HEK293 (cell line): Measurements from ENCODE around the gene SCUBE1.

ENCODE experiments used
- BCL6B ChIP-seq: fragments of 450-650 bp; formaldehyde crosslinking; IDR thresholded peaks from 2 replicates; pipeline ENCODE4 v1.5.1; 2017; ENCODE audit warnings: missing biosample characterization, missing genetic modification characterization
- CTCF ChIP-seq: fragments of 450-650 bp; formaldehyde crosslinking; IDR thresholded peaks from 2 replicates; pipeline ENCODE4 v1.5.1; 2016; ENCODE audit warnings: missing biosample characterization, missing genetic modification characterization
- ELK4 ChIP-seq: IDR thresholded peaks from 2 replicates; pipeline ENCODE4 v1.6.1; 2011; ENCODE audit warnings: mild to moderate bottlenecking, low read depth, low read length, borderline replicate concordance
- GLI4 ChIP-seq: fragments of 450-650 bp; formaldehyde crosslinking; IDR thresholded peaks from 2 replicates; pipeline ENCODE4 v1.5.1; 2016; ENCODE audit warnings: missing biosample characterization, missing genetic modification characterization
- KLF9 ChIP-seq: fragments of 450-650 bp; formaldehyde crosslinking; IDR thresholded peaks from 2 replicates; pipeline ENCODE4 v1.5.1; 2016; ENCODE audit warnings: missing biosample characterization, missing genetic modification characterization, low read depth
- PATZ1 ChIP-seq: fragments of 450-650 bp; formaldehyde crosslinking; IDR thresholded peaks from 2 replicates; pipeline ENCODE4 v1.5.1; 2016; ENCODE audit warnings: missing biosample characterization, missing genetic modification characterization
- REST ChIP-seq: fragments of 450-650 bp; formaldehyde crosslinking; IDR thresholded peaks from 2 replicates; pipeline ENCODE4 v1.5.1; 2016; ENCODE audit warnings: missing biosample characterization, missing genetic modification characterization
- YY1 ChIP-seq: fragments of 450-650 bp; formaldehyde crosslinking; IDR thresholded peaks from 2 replicates; pipeline ENCODE4 v1.5.1; 2018; ENCODE audit warnings: missing biosample characterization, missing genetic modification characterization
- ZEB2 ChIP-seq: fragments of 450-650 bp; formaldehyde crosslinking; IDR thresholded peaks from 2 replicates; pipeline ENCODE4 v1.5.1; 2016; ENCODE audit warnings: missing biosample characterization, missing genetic modification characterization
- ZNF10 ChIP-seq: fragments of 450-650 bp; formaldehyde crosslinking; IDR thresholded peaks from 2 replicates; pipeline ENCODE4 v1.5.1; 2017; ENCODE audit warnings: missing biosample characterization, missing genetic modification characterization
- ZNF174 ChIP-seq: fragments of 450-650 bp; formaldehyde crosslinking; IDR thresholded peaks from 2 replicates; pipeline ENCODE4 v1.5.0; 2017; ENCODE audit warnings: missing biosample characterization, mild to moderate bottlenecking, missing genetic modification characterization
- ZNF37A ChIP-seq: fragments of 450-650 bp; IDR thresholded peaks from 2 replicates; pipeline ENCODE4 v1.5.1; 2018; ENCODE audit warnings: missing biosample characterization, missing genetic modification characterization
- ZNF416 ChIP-seq: fragments of 450-650 bp; formaldehyde crosslinking; IDR thresholded peaks from 2 replicates; pipeline ENCODE4 v1.5.1; 2016; ENCODE audit warnings: missing biosample characterization, missing genetic modification characterization
- ZNF707 ChIP-seq: fragments of 450-650 bp; formaldehyde crosslinking; IDR thresholded peaks from 2 replicates; pipeline ENCODE4 v1.5.1; 2016; ENCODE audit warnings: missing biosample characterization, missing genetic modification characterization

- TF ChIP-seq CTCF: no peak
- no peak for TF ChIP-seq ZNF416 (tag by site-specific recombination)
- no peak for TF ChIP-seq REST (tag by site-specific recombination)
- no peak for TF ChIP-seq ZNF707
- no peak for TF ChIP-seq ZNF37A (tag by site-specific recombination)
- TF ChIP-seq ELK4: no peak
- TF ChIP-seq BCL6B (tag by site-specific recombination): no peak
- TF ChIP-seq YY1: no peak
- no peak for TF ChIP-seq PATZ1 (tag by site-specific recombination)
- TF ChIP-seq ZEB2 (tag by site-specific recombination): no peak
- no peak for TF ChIP-seq ZNF174 (tag by site-specific recombination)
- no peak for TF ChIP-seq ZNF10 (tag by site-specific recombination)
- TF ChIP-seq GLI4: no peak
- TF ChIP-seq KLF9 (tag by site-specific recombination): no peak
Observed at GRCh38 chr22:43327157-43327438, 16.1 kb downstream of the SCUBE1 start.
